H1 (cell line): Measurements from ENCODE around the gene ZFYVE1. TPM values are rescaled to one million over a fixed set of nuclear protein-coding genes. Genes with fewer than 3 reads are reported as not detected.

Experiments used
- BRCA1 ChIP-seq: IDR thresholded peaks from 2 replicates; pipeline ENCODE4 v1.6.1; 2012; ENCODE audit warnings: low read depth, low read length, improper control_type of control experiment
- CHD7 ChIP-seq: fragments of 300-600 bp; sonication (generic); IDR thresholded peaks from 2 replicates; pipeline ENCODE4 v1.7.1; 2012; ENCODE audit warnings: low read length, moderate library complexity, mild to moderate bottlenecking, inconsistent platforms; ENCODE audit not compliant: insufficient replicate concordance
- HDAC2 ChIP-seq, 2 experiments: fragments of 300-600 bp in 1 of 2; sonication (generic) in 1 of 2; IDR thresholded peaks; 2 replicates each; pipeline ENCODE4 v1.6.1; 2011 to 2012; ENCODE audit warnings: low read depth in 2 of 2, low read length in 2 of 2, mild to moderate bottlenecking in 2 of 2, moderate library complexity in 2 of 2, borderline replicate concordance in 1 of 2, inconsistent platforms in 1 of 2
- polyA plus RNA-seq, 7 experiments: library from polyadenylated mRNA; depleted of rRNA in 3 of 7; stranded (reverse) in 5 of 7; unstranded in 2 of 7; fragments of >200 nt in 5 of 7; fragments of 200-250 nt in 2 of 7; gene quantifications; 1 replicate in 5 of 7; 2 replicates in 1 of 7; 4 replicates in 1 of 7; pipeline versions ENCODE4 v1.2.1 to v1.2.3, GENCODE V29; 2011 to 2013; ENCODE audit warnings: missing spikeins in 2 of 7, mixed read lengths in 2 of 7
- total RNA-seq: library from RNA; stranded (reverse); fragmentation: NEBNext Ultra II Directional; extraction: Animal tissue kit (Norgen Biotek cat#: 25700); gene quantifications from 2 replicates; pipeline ENCODE4 v1.2.1, GENCODE V29; 2021

ZFYVE1 gene
- total and polyA plus RNA-seq, 2 of the 8 experiments (the other 6 are each of a cell fraction or from before 2014, with no cell fraction given): 9.8 to 12.5 TPM

GRCh38 chr14:72999316-72999715, 27.6 kb downstream of the ZFYVE1 start (continued):
- TF ChIP-seq HDAC2 (IDR thresholded peaks at IDR 0.05; ENCODE audit: borderline replicate concordance in 1 of 2, low read depth in 2 of 2, low read length in 2 of 2) (no peak), BRCA1 (no peak), CHD7 (no peak)
